Left renal cortex interstitium (tissue), 4 donors: ENCODE data around the gene PSRC1. TPM values are rescaled to one million over a fixed set of nuclear protein-coding genes. Genes with fewer than 3 reads are reported as not detected.

Experiments
- DNase-seq, 4 donors: peaks; one replicate each; pipeline ENCODE4 v3.0.0-alpha.2; 2013; ENCODE audit warnings: low read depth in 4 of 4, low spot score in 2 of 4, missing footprints in 1 of 4
- polyA plus RNA-seq, 4 donors: library from polyadenylated mRNA; unstranded; fragments of 120-200 nt; gene quantifications; one replicate each; pipeline ENCODE4 v1.2.1, GENCODE V29; 2013; ENCODE audit not compliant: insufficient read length in 4 of 4

The PSRC1 gene
- polyA plus RNA-seq, 4 donors = 22.2 to 29.6 (median 27.6) TPM

- DNase-seq = peak in 2 of 4 donors; percentile 53 to 60
Observed at GRCh38 chr1:109248797-109249629, 33.9 kb downstream of the PSRC1 start, which contains the start of gene CELSR2. TSS of gene CELSR2 (plus strand) at chr1:109249539. CDS start at chr1:109250080, 541 bp downstream.

GRCh38 chr1:109248444-109248796, 34.5 kb downstream of the PSRC1 start:
- no peak for DNase-seq

- no peak for DNase-seq
Observed at GRCh38 chr1:109247401-109248365, 35.3 kb downstream of the PSRC1 start.

GRCh38 chr1:109246141-109246551, 36.8 kb downstream of the PSRC1 start:
- DNase-seq = no peak

GRCh38 chr1:109243860-109244552, 38.9 kb downstream of the PSRC1 start:
- DNase-seq = no peak

- DNase-seq = no peak
Observed at GRCh38 chr1:109243221-109243620, 39.7 kb downstream of the PSRC1 start.

- no peak for DNase-seq
Observed at GRCh38 chr1:109242387-109242786, 40.6 kb downstream of the PSRC1 start.

- DNase-seq = no peak
Observed at GRCh38 chr1:109241841-109242345, 41.1 kb downstream of the PSRC1 start.

- no peak for DNase-seq
Observed at GRCh38 chr1:109241344-109241743, 41.6 kb downstream of the PSRC1 start.

- no peak for DNase-seq
Observed at GRCh38 chr1:109240158-109241152, 42.5 kb downstream of the PSRC1 start.

- DNase-seq = no peak
Observed at GRCh38 chr1:109239409-109240068, 43.4 kb downstream of the PSRC1 start.

GRCh38 chr1:109239047-109239408, 43.9 kb downstream of the PSRC1 start:
- DNase-seq = no peak

GRCh38 chr1:109238382-109238781, 44.6 kb downstream of the PSRC1 start:
- no peak for DNase-seq

GRCh38 chr1:109237512-109237911, 45.4 kb downstream of the PSRC1 start:
- no peak for DNase-seq

GRCh38 chr1:109235137-109235536, 47.8 kb downstream of the PSRC1 start:
- DNase-seq = no peak

GRCh38 chr1:109231066-109231465, 51.9 kb downstream of the PSRC1 start:
- DNase-seq = no peak
